ENCODE data around the gene CAMK2D.
A peak's percentile ranks its signal among the peaks of the same experiment; 100 is the strongest.

CAMK2D gene

DNA sequence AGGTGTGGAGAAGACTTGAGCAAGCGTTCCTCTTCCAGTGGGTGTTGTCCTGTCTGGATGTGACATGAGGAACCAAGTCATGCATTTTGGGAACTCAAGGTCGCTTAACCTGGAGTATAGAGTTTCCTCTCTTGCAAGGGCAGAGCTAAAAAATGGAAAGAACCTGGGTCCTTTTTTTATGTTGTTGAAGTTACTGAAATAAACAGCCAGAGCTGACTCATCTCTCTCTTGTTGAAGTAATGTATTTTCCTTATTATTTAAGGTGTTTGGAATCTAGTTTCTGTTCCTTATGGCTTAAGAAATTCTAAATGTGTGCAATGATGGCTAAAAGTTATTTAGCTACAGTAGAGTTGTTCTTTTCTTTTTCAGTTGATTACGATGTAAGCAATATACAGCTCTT lies 314.5 kb downstream of the CAMK2D start:
- CTCF ChIA-PET, result interaction anchor here (0.9 to 1.1 kb wide), 2 partner anchors 22 to 52 kb away, joined by 3 read pairs; no protein-coding TSS in a partner anchor
- no peak overlapping the region for H3K4me3 ChIP-seq (ENCODE audit: low read depth, low read length)
- no peak for DNase-seq (ENCODE audit: low read depth, low spot score)
- TF ChIP-seq, protein P1, sequence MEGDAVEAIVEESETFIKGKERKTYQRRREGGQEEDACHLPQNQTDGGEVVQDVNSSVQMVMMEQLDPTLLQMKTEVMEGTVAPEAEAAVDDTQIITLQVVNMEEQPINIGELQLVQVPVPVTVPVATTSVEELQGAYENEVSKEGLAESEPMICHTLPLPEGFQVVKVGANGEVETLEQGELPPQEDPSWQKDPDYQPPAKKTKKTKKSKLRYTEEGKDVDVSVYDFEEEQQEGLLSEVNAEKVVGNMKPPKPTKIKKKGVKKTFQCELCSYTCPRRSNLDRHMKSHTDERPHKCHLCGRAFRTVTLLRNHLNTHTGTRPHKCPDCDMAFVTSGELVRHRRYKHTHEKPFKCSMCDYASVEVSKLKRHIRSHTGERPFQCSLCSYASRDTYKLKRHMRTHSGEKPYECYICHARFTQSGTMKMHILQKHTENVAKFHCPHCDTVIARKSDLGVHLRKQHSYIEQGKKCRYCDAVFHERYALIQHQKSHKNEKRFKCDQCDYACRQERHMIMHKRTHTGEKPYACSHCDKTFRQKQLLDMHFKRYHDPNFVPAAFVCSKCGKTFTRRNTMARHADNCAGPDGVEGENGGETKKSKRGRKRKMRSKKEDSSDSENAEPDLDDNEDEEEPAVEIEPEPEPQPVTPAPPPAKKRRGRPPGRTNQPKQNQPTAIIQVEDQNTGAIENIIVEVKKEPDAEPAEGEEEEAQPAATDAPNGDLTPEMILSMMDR (IDR thresholded peaks at IDR 0.05; ENCODE audit: insufficient read depth, low read length, missing control alignments), result no peak
- POLR2A ChIA-PET, result no interaction called here

DNA sequence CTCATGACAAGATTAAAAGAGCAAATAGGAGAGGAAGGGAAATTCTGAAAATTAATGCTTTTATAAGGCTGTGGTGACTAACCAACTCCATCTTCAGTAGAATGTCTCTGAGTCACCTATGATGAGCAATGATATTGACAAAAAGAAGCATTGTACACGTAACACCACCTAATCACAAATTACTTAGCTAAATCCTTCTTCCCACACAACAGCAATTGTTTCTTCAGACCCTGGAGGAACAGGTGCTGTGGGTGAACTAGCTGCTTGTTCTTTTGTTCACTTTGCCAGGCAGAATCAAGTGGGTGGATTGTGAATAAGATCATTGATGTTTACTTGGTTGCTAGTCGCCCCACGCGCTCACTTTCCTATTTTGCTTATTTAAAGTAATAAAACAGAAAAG lies 315.5 kb downstream of the CAMK2D start:
- ChIA-PET CTCF (no interaction called here), POLR2A (no interaction called here)
- DNase-seq (ENCODE audit: low read depth, low spot score), result no peak
- TF ChIP-seq, protein P1 (IDR thresholded peaks at IDR 0.05; ENCODE audit: insufficient read depth, low read length, missing control alignments), result no peak
- no peak overlapping the region for H3K4me3 ChIP-seq (ENCODE audit: low read depth, low read length)

DNA sequence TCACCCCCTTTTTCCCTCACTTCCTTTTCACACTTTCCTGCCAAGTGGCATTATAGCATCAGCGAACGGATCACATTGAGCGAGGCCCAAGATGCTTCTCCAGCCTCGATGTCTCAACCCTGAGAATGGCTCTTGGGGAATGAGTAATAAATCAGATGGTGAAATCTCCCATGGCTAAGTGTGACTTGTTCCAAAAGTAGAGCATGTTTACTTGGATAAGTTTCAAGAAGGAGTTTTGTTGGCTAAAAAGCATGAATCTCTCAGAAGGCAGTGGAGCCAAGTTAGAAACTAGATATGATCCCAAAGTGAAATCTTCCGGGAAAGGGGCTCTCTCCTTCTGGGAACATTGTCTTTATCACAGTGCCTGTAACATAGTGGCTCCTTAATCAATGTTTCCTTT lies 316.3 kb downstream of the CAMK2D start:
- peak; percentile 82 for DNase-seq (ENCODE audit: low read depth, low spot score)
- CTCF ChIA-PET, result interaction anchor here (1.8 kb wide), 1 partner anchor 50 kb away, joined by 7 read pairs; no protein-coding TSS in a partner anchor
- TF ChIP-seq, protein P1 (IDR thresholded peaks at IDR 0.05; ENCODE audit: insufficient read depth, low read length, missing control alignments), result no peak
- H3K4me3 ChIP-seq (ENCODE audit: low read depth, low read length), result no peak overlapping the region
- POLR2A ChIA-PET, result no interaction called here

DNA sequence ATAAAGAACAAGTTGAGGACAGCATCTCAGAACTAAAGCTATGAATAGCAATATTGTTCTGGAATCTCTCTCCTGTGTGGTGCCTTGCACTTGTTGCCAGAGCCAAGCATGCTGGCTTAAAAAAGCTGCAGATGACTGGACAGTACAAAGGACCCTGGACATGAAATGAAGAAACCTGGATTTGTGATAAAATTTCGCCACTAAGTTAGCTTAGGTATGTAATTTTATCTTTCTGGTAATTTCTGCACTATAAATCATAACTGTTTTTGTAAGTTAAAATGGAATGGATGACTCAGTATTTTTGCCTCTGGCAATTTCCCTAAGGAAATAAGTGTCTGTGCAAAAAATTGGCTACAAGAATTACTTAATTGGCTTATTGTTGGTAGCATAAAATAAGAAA lies 317.2 kb downstream of the CAMK2D start:
- ChIA-PET POLR2A (no interaction called here), CTCF (interaction anchor here (0.6 to 1.8 kb wide), 3 partner anchors 49 to 940 kb away, joined by 3 to 7 read pairs (median 3); no protein-coding TSS in a partner anchor)
- TF ChIP-seq, protein P1 (IDR thresholded peaks at IDR 0.05; ENCODE audit: insufficient read depth, low read length, missing control alignments), result no peak
- DNase-seq (ENCODE audit: low read depth, low spot score), result no peak
- no peak overlapping the region for H3K4me3 ChIP-seq (ENCODE audit: low read depth, low read length)

DNA sequence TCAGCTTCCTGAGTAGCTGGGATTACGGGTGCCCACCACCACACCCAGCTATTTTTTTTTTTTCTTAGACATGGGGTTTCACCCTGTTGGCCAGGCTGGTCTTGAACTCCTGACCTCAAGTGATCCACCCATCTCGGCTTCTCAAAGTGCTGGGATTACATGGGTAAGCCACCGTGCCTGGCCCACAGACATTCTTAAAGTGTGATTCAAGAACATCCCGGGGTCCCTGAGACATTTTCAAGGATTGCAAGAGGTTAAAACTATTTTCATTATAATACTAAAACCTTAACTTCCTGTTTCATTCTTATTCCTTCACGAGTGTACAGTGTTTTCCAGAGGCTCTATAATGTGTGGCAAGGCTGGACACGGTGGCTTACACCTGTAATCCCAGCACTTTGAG lies 318.7 kb downstream of the CAMK2D start:
- CTCF ChIA-PET, result no interaction called here
- H3K4me3 ChIP-seq (ENCODE audit: low read depth, low read length), result no peak overlapping the region
- POLR2A ChIA-PET, result interaction anchor here (0.7 kb wide), 1 partner anchor 320 kb away, joined by 4 read pairs; no protein-coding TSS in a partner anchor
- no peak for DNase-seq (ENCODE audit: low read depth, low spot score)
- TF ChIP-seq, protein P1 (IDR thresholded peaks at IDR 0.05; ENCODE audit: insufficient read depth, low read length, missing control alignments), result no peak

DNA sequence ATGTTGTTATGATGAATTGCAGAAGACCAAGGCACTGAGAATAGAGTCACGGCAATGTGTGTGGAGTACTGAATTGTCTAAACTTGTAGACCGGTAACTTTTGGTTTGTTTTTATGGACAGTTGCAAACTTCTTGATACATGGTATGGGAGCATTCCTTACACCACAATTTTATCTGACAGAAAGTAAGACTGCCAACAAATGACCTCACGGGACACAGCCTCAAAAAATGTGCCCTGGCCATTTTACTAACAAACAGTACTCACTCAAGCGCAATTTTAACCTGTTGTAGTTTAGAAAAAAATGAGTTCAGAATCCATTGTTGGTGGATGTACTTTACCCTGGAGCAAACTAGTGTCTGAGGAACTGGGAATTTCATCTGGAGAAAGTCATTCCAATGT lies 321.2 kb downstream of the CAMK2D start:
- no peak for DNase-seq (ENCODE audit: low read depth, low spot score)
- H3K4me3 ChIP-seq (ENCODE audit: low read depth, low read length), result no peak overlapping the region
- TF ChIP-seq, protein P1 (IDR thresholded peaks at IDR 0.05; ENCODE audit: insufficient read depth, low read length, missing control alignments), result no peak
- POLR2A ChIA-PET, result no interaction called here
- CTCF ChIA-PET, result no interaction called here
